Tibial artery (tissue), 4 donors: Measurements from ENCODE around the gene DBNL.

Experiments used
- DNase-seq, 2 donors: peaks; one replicate each; pipeline ENCODE4 v3.0.0-alpha.2; 2019
- H3K27ac ChIP-seq, 2 donors: fragments of 200-600 bp; sonication (generic) in 1 of 2; 1 replicate in 1 of 2; 2 replicates in 1 of 2; pipeline ENCODE4 v1.5.1; 2018 to 2019; ENCODE audit warnings: mild to moderate bottlenecking in 1 of 2
- H3K27me3 ChIP-seq, 2 donors: fragments of 200-600 bp; sonication (generic) in 1 of 2; one replicate each; pipeline versions ENCODE4 v1.5.1 to v1.6.0; 2016 to 2019
- H3K36me3 ChIP-seq, 3 donors: fragments of 200-600 bp; sonication (generic) in 2 of 3; one replicate each; pipeline ENCODE4 v1.5.1; 2016 to 2019; ENCODE audit warnings: mild to moderate bottlenecking in 2 of 3
- H3K4me1 ChIP-seq, 4 donors: fragments of 200-600 bp; sonication (generic) in 2 of 4; 1 replicate in 3 of 4; 2 replicates in 1 of 4; pipeline ENCODE4 v1.5.1; 2016 to 2019
- H3K4me3 ChIP-seq, 2 donors: fragments of 200-600 bp; sonication (generic) in 1 of 2; 1 replicate in 1 of 2; 2 replicates in 1 of 2; pipeline ENCODE4 v1.5.1; 2018 to 2019; ENCODE audit warnings: mild to moderate bottlenecking in 2 of 2
- H3K9me3 ChIP-seq, 3 donors: fragments of 200-600 bp; sonication (generic) in 1 of 3; one replicate each; pipeline ENCODE4 v1.5.1; 2016 to 2019
- intact Hi-C: fragments of 100-400 bp; cut with DNase I; formaldehyde crosslinking; loops from one replicate; pipeline ENCODE4 v1.15.0; 2023; ENCODE audit warnings: low total_unique reads
- TF ChIP-seq, protein P1 (sequence below), 2 experiments: fragments of 200-600 bp in 1 of 2; fragments of 450-650 bp in 1 of 2; IDR thresholded peaks; one replicate each; pipeline ENCODE4 v1.5.1; 2017 to 2019; ENCODE audit warnings: antibody characterized with exemption in 2 of 2, mild to moderate bottlenecking in 1 of 2, moderate library complexity in 1 of 2

The DBNL gene

GRCh38 chr7:44095781-44096180, 51.3 kb downstream of the DBNL start:
- intact Hi-C loops, result no loop called here
- no peak overlapping the region for H3K4me3 ChIP-seq
- H3K4me1 ChIP-seq, result peaks cover 0 to 74% (median 40%) of the 10 kb centered on the region in 4 donors
- H3K36me3 ChIP-seq, result no peaks in the 10 kb centered on the region
- H3K9me3 ChIP-seq, result no peaks in the 10 kb centered on the region
- TF ChIP-seq, protein P1, sequence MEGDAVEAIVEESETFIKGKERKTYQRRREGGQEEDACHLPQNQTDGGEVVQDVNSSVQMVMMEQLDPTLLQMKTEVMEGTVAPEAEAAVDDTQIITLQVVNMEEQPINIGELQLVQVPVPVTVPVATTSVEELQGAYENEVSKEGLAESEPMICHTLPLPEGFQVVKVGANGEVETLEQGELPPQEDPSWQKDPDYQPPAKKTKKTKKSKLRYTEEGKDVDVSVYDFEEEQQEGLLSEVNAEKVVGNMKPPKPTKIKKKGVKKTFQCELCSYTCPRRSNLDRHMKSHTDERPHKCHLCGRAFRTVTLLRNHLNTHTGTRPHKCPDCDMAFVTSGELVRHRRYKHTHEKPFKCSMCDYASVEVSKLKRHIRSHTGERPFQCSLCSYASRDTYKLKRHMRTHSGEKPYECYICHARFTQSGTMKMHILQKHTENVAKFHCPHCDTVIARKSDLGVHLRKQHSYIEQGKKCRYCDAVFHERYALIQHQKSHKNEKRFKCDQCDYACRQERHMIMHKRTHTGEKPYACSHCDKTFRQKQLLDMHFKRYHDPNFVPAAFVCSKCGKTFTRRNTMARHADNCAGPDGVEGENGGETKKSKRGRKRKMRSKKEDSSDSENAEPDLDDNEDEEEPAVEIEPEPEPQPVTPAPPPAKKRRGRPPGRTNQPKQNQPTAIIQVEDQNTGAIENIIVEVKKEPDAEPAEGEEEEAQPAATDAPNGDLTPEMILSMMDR (IDR thresholded peaks at IDR 0.05), result no peak
- no peaks in the 10 kb centered on the region for H3K27me3 ChIP-seq
- DNase-seq, result no peak
- peak overlapping the region; percentile 93 to 98 for H3K27ac ChIP-seq

DNA sequence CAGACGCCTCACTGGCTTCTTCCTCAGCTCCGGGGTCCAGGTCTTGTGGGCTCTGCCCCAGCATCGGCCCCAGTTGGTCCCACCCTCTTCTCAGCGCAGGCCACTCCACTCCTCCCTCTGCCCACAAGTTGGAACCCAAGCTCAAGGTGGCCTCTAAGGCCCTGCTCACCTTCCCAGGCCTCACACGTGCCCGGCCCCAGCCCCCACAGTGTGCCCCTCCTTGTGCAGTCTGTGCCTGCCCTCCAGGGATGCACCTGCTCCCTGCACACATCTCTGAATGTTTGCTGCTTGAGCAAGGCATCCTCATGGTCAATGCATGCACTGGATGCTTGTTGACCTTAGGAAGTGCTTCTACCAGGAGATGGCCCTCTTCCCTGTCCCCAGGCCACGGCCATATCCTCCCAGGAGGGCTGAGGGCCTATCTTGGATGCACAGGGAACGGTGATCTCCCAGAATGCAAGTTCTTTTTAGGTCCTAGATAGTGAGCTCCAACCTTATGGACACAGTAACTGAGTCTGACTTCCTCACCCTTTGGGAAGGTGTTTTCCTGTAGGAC, 51.9 kb downstream of the DBNL start:
- no peak for DNase-seq
- Histone ChIP-seq H3K27me3 (no peaks in the 10 kb centered on the region), H3K27ac (peak overlapping the region; percentile 98 to 100), H3K36me3 (no peaks in the 10 kb centered on the region), H3K9me3 (no peaks in the 10 kb centered on the region), H3K4me3 (no peak overlapping the region), H3K4me1 (peaks cover 0 to 74% (median 42%) of the 10 kb centered on the region in 4 donors)
- TF ChIP-seq, protein P1 (IDR thresholded peaks at IDR 0.05), result no peak
- intact Hi-C loops, result no loop called here

GRCh38 chr7:44097064-44097932, 52.8 kb downstream of the DBNL start:
- H3K4me3 ChIP-seq, result no peak overlapping the region
- H3K27ac ChIP-seq, result peak overlapping the region; percentile 98 to 100
- DNase-seq, result no peak
- TF ChIP-seq, protein P1 (IDR thresholded peaks at IDR 0.05), result no peak
- H3K27me3 ChIP-seq, result no peaks in the 10 kb centered on the region
- peaks cover 0 to 75% (median 46%) of the 10 kb centered on the region in 4 donors for H3K4me1 ChIP-seq
- intact Hi-C loops, result no loop called here
- no peaks in the 10 kb centered on the region for H3K9me3 ChIP-seq
- no peaks in the 10 kb centered on the region for H3K36me3 ChIP-seq

DNA sequence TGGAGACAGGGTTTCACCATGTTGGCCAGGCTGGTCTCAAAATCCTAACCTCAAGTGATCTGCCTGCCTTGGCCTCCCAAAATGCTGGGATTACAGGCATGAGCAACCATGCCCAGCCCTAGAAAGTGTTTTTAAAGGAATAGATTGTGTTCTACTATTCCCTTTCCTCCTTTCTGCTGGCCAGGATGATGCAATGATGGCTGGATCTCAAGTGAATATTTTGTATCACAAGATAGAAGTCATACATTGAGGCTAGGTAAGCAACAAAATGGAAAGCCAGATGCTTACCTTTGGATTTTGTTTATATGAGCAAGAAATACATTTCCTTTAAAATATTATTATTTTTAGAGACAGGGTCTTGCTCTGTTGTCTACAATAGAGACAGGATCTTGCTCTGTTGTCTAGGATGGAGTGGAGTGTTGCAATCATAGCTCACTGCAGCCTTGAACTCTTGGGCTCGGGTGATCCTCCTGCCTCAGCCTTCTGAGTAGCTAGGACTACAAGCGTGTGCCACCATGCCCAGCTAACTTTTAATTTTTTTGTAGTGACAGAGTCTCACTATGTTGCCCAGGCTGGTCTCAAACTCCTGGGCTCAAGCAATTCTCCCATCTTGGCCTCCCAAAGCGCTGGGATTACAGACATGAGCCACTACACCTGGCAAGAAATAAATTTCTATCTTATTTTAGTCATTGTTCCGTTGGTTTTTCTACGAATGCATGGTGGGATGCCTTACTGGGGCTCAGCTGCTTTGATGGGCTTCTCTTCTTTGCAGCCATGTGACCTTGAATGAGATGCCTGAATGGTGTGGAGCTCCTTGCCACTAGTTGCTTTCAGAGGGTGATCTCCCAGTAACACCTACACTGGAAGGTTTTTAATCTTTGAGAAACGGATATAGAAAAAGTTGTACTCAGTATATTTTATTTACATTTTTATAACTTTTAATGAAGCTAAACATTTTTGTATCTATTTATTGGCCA, 53.9 kb downstream of the DBNL start:
- Histone ChIP-seq H3K27ac (peak overlapping the region; percentile 98 to 100), H3K36me3 (no peaks in the 10 kb centered on the region), H3K4me3 (no peak overlapping the region), H3K9me3 (no peaks in the 10 kb centered on the region), H3K4me1 (peaks cover 0 to 86% (median 55%) of the 10 kb centered on the region in 4 donors), H3K27me3 (no peaks in the 10 kb centered on the region)
- TF ChIP-seq, protein P1 (IDR thresholded peaks at IDR 0.05), result no peak
- no peak for DNase-seq
- intact Hi-C loops, result no loop called here

DNA sequence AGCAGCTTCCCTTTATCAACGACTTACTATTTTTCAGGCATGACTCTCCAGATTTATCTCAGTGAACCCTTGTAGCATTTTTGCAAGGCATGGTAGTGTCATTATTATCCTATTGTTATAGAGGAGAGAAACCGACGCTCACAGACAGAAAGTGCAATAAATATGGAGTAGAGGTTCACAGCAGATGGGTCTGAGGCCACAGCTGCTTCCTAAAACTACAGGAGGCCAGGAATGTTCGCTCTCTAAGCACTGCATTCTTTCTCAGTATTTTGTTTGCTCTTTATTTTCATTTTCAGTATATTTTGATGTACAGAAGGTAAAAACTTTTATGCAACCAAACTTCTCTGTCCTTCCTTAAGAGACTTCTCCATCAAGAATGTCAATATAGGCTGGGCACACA, 55.2 kb downstream of the DBNL start:
- no peak for DNase-seq
- peaks cover 0 to 88% (median 56%) of the 10 kb centered on the region in 4 donors for H3K4me1 ChIP-seq
- no peaks in the 10 kb centered on the region for H3K9me3 ChIP-seq
- no peaks in the 10 kb centered on the region for H3K36me3 ChIP-seq
- no peaks in the 10 kb centered on the region for H3K27me3 ChIP-seq
- no peak overlapping the region for H3K4me3 ChIP-seq
- peak overlapping the region; percentile 98 to 100 for H3K27ac ChIP-seq
- intact Hi-C loops, result no loop called here
- TF ChIP-seq, protein P1 (IDR thresholded peaks at IDR 0.05), result no peak
